H9 (cell line): ENCODE measurements around the gene RIBC2. TPM values are rescaled to one million over a fixed set of nuclear protein-coding genes. Genes with fewer than 3 reads are reported as not detected.

Experiments
- DNase-seq: peaks from one replicate; pipeline ENCODE4 v3.0.0-alpha.2; 2017
- H2AFZ ChIP-seq: one replicate; pipeline ENCODE4 v1.6.1; 2013; ENCODE audit warnings: mild to moderate bottlenecking, low read length, control low read depth, moderate library complexity
- H2AK5ac ChIP-seq: 2 replicates; pipeline ENCODE4 v1.6.1; 2013; ENCODE audit warnings: low read length, control low read depth, mixed read lengths; ENCODE audit not compliant: insufficient read length
- H2BK120ac ChIP-seq: one replicate; pipeline ENCODE4 v1.6.1; 2013; ENCODE audit warnings: low read depth, mild to moderate bottlenecking, low read length, control low read depth, inconsistent platforms; ENCODE audit not compliant: poor library complexity, severe bottlenecking
- H2BK12ac ChIP-seq: 2 replicates; pipeline ENCODE4 v1.6.1; 2013; ENCODE audit warnings: low read length, control low read depth, mixed read lengths, low read depth; ENCODE audit not compliant: insufficient read length
- H2BK15ac ChIP-seq: 2 replicates; pipeline ENCODE4 v1.6.1; 2013; ENCODE audit warnings: low read depth, low read length, control low read depth
- H2BK20ac ChIP-seq: one replicate; pipeline ENCODE4 v1.6.1; 2013; ENCODE audit warnings: low read depth, mild to moderate bottlenecking, low read length, control low read depth, inconsistent platforms; ENCODE audit not compliant: poor library complexity, severe bottlenecking
- H2BK5ac ChIP-seq: 2 replicates; pipeline ENCODE4 v1.6.1; 2013; ENCODE audit warnings: low read length, control low read depth, mixed read lengths; ENCODE audit not compliant: insufficient read length
- H3K14ac ChIP-seq: 2 replicates; pipeline ENCODE4 v1.6.1; 2013; ENCODE audit warnings: low read length, control low read depth; ENCODE audit not compliant: insufficient read depth
- H3K18ac ChIP-seq: 2 replicates; pipeline ENCODE4 v1.6.1; 2013; ENCODE audit warnings: low read depth, mild to moderate bottlenecking, mixed read lengths, low read length, control low read depth; ENCODE audit not compliant: insufficient read length
- H3K23ac ChIP-seq: 2 replicates; pipeline ENCODE4 v1.6.1; 2013; ENCODE audit warnings: low read length, control low read depth, mixed read lengths, low read depth; ENCODE audit not compliant: insufficient read length
- H3K23me2 ChIP-seq: 2 replicates; pipeline ENCODE4 v1.6.1; 2013; ENCODE audit warnings: low read depth, mild to moderate bottlenecking, mixed read lengths, low read length, control low read depth; ENCODE audit not compliant: insufficient read length, poor library complexity, severe bottlenecking
- H3K27ac ChIP-seq: 2 replicates; pipeline ENCODE4 v1.5.1; 2013; ENCODE audit warnings: low read length, control low read depth, mixed read lengths, low read depth; ENCODE audit not compliant: insufficient read length
- H3K27me3 ChIP-seq: 2 replicates; pipeline ENCODE4 v1.6.1; 2013; ENCODE audit warnings: low read length, control low read depth, inconsistent platforms; ENCODE audit not compliant: insufficient read depth
- H3K4ac ChIP-seq: 2 replicates; pipeline ENCODE4 v1.6.1; 2013; ENCODE audit warnings: low read depth, mild to moderate bottlenecking, control low read depth, inconsistent platforms, low read length, moderate library complexity
- H3K4me1 ChIP-seq: 2 replicates; pipeline ENCODE4 v1.6.1; 2013; ENCODE audit warnings: low read length, control low read depth, inconsistent platforms; ENCODE audit not compliant: insufficient read depth
- H3K4me2 ChIP-seq: 2 replicates; pipeline ENCODE4 v1.6.1; 2013; ENCODE audit warnings: low read length, control low read depth, mixed read lengths; ENCODE audit not compliant: insufficient read length, insufficient read depth
- H3K56ac ChIP-seq: 2 replicates; pipeline ENCODE4 v1.6.1; 2013; ENCODE audit warnings: low read depth, mild to moderate bottlenecking, mixed read lengths, low read length, control low read depth; ENCODE audit not compliant: insufficient read length
- H3K79me1 ChIP-seq: 2 replicates; pipeline ENCODE4 v1.6.1; 2013; ENCODE audit warnings: low read depth, mild to moderate bottlenecking, moderate library complexity, low read length, control low read depth, inconsistent platforms; ENCODE audit not compliant: insufficient read depth, poor library complexity, severe bottlenecking
- H3K79me2 ChIP-seq: 2 replicates; pipeline ENCODE4 v1.6.1; 2013; ENCODE audit warnings: low read length, control low read depth, inconsistent platforms; ENCODE audit not compliant: insufficient read depth
- H3K9ac ChIP-seq: 2 replicates; pipeline ENCODE4 v1.6.1; 2013; ENCODE audit warnings: low read length, control low read depth, mixed read lengths; ENCODE audit not compliant: insufficient read length; ENCODE audit errors: extremely low read depth
- H3K9me3 ChIP-seq: one replicate; pipeline ENCODE4 v1.6.1; 2013; ENCODE audit warnings: low read depth, low read length, inconsistent platforms; ENCODE audit not compliant: control insufficient read depth
- H3T11ph ChIP-seq: one replicate; pipeline ENCODE4 v1.6.1; 2013; ENCODE audit warnings: mild to moderate bottlenecking, low read length, control low read depth, inconsistent platforms
- H4K20me1 ChIP-seq: one replicate; pipeline ENCODE4 v1.6.1; 2013; ENCODE audit not compliant: control insufficient read depth, insufficient read length, insufficient read depth
- H4K5ac ChIP-seq: 2 replicates; pipeline ENCODE4 v1.6.1; 2013; ENCODE audit warnings: low read depth, mild to moderate bottlenecking, mixed read lengths, low read length, control low read depth; ENCODE audit not compliant: insufficient read length
- H4K8ac ChIP-seq: replicated peaks from 2 replicates; pipeline ENCODE4 v1.6.1; 2013; ENCODE audit warnings: low read length, control low read depth, mixed read lengths, low read depth; ENCODE audit not compliant: insufficient read length
- H4K91ac ChIP-seq: 2 replicates; pipeline ENCODE4 v1.6.1; 2013; ENCODE audit warnings: low read depth, mild to moderate bottlenecking, moderate library complexity, mixed read lengths, low read length, control low read depth; ENCODE audit not compliant: insufficient read length
- H3K27ac Mint-ChIP-seq, 3 experiments: 2 replicates in 2 of 3; 3 replicates in 1 of 3; pipeline ENCODE4 v1.8.0; 2020 to 2021; ENCODE audit warnings: mixed read lengths in 3 of 3, mild to moderate bottlenecking in 1 of 3, moderate library complexity in 1 of 3
- H3K27me3 Mint-ChIP-seq: 2 replicates; pipeline ENCODE4 v1.8.0; 2021; ENCODE audit warnings: low read depth, mild to moderate bottlenecking, moderate library complexity, mixed read lengths
- H3K36me3 Mint-ChIP-seq, 3 experiments: 2 replicates in 2 of 3; 3 replicates in 1 of 3; pipeline ENCODE4 v1.8.0; 2020 to 2021; ENCODE audit warnings: low read depth in 3 of 3, mixed read lengths in 3 of 3; ENCODE audit not compliant: insufficient read depth in 1 of 3
- H3K4me1 Mint-ChIP-seq, 2 experiments: 2 replicates each; pipeline ENCODE4 v1.8.0; 2020; ENCODE audit warnings: mixed read lengths in 2 of 2
- H3K4me3 Mint-ChIP-seq, 2 experiments: 2 replicates in 1 of 2; 3 replicates in 1 of 2; pipeline ENCODE4 v1.8.0; 2020 to 2021; ENCODE audit warnings: mild to moderate bottlenecking in 2 of 2, mixed read lengths in 2 of 2, moderate library complexity in 1 of 2
- H3K9me3 Mint-ChIP-seq, 2 experiments: 2 replicates in 1 of 2; 3 replicates in 1 of 2; pipeline ENCODE4 v1.8.0; 2020; ENCODE audit warnings: mild to moderate bottlenecking in 2 of 2, mixed read lengths in 2 of 2, moderate library complexity in 1 of 2
- CTCF ChIP-seq: fragments of 200-600 bp; sonication (generic); conservative IDR thresholded peaks from 3 replicates; pipeline ENCODE4 v1.8.0; 2021; ENCODE audit warnings: antibody characterized with exemption, mild to moderate bottlenecking
- WGBS: extraction: QIAGEN DNeasy Blood & Tissue Kit; methylation state at CpG from one replicate; pipeline ENCODE4 v1.1.7; 2013; ENCODE audit warnings: missing lambda C conversion rate, low lambda C conversion rate, mixed read lengths; ENCODE audit not compliant: insufficient read length; ENCODE audit errors: extremely low coverage; 5-methylcytosine and 5-hydroxymethylcytosine counted together
- total RNA-seq: library from RNA; stranded (reverse); gene quantifications from 2 replicates; pipeline ENCODE4 v1.2.1, GENCODE V29; 2021

Gene RIBC2
- total RNA-seq, 1 experiment from 2014 or later = 4.1 TPM

GRCh38 chr22:45445031-45445710 lies 31.7 kb downstream of the RIBC2 start:
- peaks cover 2% of the 10 kb centered on the region for H3K23me2 ChIP-seq
- no peak overlapping the region for H3K4ac ChIP-seq
- H3K27ac ChIP-seq = no peak overlapping the region
- no peaks in the 10 kb centered on the region for H3K27me3 ChIP-seq
- no peaks in the 10 kb centered on the region for H3K79me1 ChIP-seq
- H2BK15ac ChIP-seq = no peak overlapping the region
- H2AFZ ChIP-seq = no peak overlapping the region
- no peak overlapping the region for H2BK5ac ChIP-seq
- H3T11ph ChIP-seq = no peak overlapping the region
- H3K14ac ChIP-seq = no peak overlapping the region
- no peak overlapping the region for H3K23ac ChIP-seq
- no peak overlapping the region for H4K8ac ChIP-seq
- Mint-ChIP-seq H3K27ac (peak overlapping the region in 1 of 3 experiments; percentile 35; a peak in 1 of 7 replicates), H3K4me3 (no peak overlapping the region), H3K27me3 (peaks cover 3% of the 10 kb centered on the region), H3K4me1 (peaks cover 8 to 12% of the 10 kb centered on the region in 2 experiments), H3K36me3 (no peaks in the 10 kb centered on the region), H3K9me3 (no peaks in the 10 kb centered on the region; a peak in 1 of 5 replicates)
- no peak overlapping the region for H2BK20ac ChIP-seq
- no peak overlapping the region for H3K9ac ChIP-seq
- no peak overlapping the region for H2BK12ac ChIP-seq
- no peak overlapping the region for H3K56ac ChIP-seq
- no peak for DNase-seq
- no peak overlapping the region for H3K18ac ChIP-seq
- H3K4me2 ChIP-seq = no peak overlapping the region
- H3K79me2 ChIP-seq = no peaks in the 10 kb centered on the region
- no peak overlapping the region for H2BK120ac ChIP-seq
- no peak for TF ChIP-seq CTCF
- 0 out of 2 replicates have a peak, but pooled peaks cover 2% of the 10 kb centered on the region for H3K4me1 ChIP-seq
- no CpG with 5 or more reads among the region's 14 CpGs for WGBS
- no peak overlapping the region for H4K5ac ChIP-seq
- peaks cover 3% of the 10 kb centered on the region for H4K20me1 ChIP-seq
- no peak overlapping the region for H4K91ac ChIP-seq
- H3K9me3 ChIP-seq = no peaks in the 10 kb centered on the region
- H2AK5ac ChIP-seq = no peak overlapping the region
